HG03460 (cell line): Measurements from ENCODE around the gene INPP4B.
"Not testable (repeated sequence)": the region's sequence is repeated elsewhere in the genome, so short reads cannot be mapped to it uniquely, and the experiment has no call there.

ENCODE experiments used
- ATAC-seq: cut with Tn5 transposase; IDR thresholded peaks from one replicate; pipeline ENCODE4 v1.9.1; 2021; ENCODE audit not compliant: unreplicated experiment

Gene INPP4B

GRCh38 chr4:142101401-142101800 lies 744.7 kb downstream of the INPP4B start:
- no peak for ATAC-seq

GRCh38 chr4:142100941-142101340 lies 745.2 kb downstream of the INPP4B start:
- ATAC-seq, result no peak

GRCh38 chr4:142098900-142099545 lies 747.1 kb downstream of the INPP4B start:
- ATAC-seq, result no peak

- no peak for ATAC-seq
These were observed 747.7 kb downstream of the INPP4B start for GRCh38 chr4:142098380-142098779.

DNA sequence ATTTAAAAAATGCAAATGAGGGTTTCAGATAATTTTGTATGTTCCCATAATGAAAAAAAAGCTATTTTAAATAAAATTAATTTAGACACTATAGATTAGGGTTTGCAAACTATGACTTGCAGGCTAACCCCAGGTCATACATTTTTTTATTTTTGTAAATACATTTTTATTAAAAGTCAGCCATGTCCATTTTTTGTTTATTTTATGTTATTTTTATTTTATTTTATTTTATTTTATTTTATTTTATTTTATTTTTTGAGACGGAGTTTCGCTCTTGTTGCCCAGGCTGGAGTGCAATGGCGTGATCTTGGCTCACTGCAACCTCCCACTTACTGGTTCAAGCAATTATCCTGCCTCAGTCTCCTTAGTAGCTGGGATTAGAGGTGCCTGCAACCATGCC lies 749.1 kb downstream of the INPP4B start:
- ATAC-seq, result no peak

- ATAC-seq, result no peak
These were observed 750.1 kb downstream of the INPP4B start for GRCh38 chr4:142095886-142096605.

- ATAC-seq, result no peak
These were observed 753.2 kb downstream of the INPP4B start for GRCh38 chr4:142092941-142093340.

GRCh38 chr4:142091691-142092182 lies 754.4 kb downstream of the INPP4B start:
- ATAC-seq, result no peak

DNA sequence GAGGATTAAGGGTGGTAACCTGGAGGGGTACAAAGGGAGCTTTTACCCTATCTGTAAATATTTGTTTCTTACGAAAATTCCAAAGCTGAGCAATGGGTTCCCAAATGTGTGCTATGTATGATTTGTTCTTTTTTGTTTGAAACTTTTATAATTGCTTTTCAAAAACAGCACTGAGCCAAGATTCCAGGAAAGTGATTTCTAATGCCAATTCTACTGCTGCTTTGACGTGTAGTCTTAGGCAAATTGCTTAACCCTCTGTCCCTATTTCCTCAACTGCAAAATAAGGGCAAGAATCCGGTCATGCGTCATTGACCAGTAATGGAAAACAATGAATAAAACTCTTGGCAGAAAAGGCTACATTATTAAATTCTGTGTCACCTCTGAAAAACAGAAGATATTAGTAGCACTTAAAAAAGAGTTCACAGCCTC lies 755.0 kb downstream of the INPP4B start:
- ATAC-seq, result no peak

DNA sequence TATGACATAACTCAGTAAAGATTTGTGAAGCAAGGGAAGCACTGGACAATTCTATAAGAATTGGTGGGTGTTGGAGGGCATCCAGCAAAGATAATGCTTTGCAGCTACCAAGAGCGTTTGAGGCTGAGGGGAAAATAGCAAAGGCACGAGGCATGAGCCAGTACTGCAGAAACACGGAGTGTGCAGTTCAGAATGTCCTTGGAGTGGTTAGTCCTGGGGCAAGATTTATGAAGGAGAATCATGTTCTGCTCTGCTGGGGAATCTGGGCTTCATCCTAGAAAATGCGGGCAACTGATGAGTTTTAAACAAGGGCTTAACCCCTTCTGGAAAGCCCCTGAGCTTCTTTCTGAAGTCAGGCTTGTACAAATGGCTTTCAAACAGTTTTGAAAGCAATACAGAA lies 757.2 kb downstream of the INPP4B start:
- ATAC-seq, result no peak

- no peak for ATAC-seq
These were observed 760.4 kb downstream of the INPP4B start for GRCh38 chr4:142085513-142086292.

DNA sequence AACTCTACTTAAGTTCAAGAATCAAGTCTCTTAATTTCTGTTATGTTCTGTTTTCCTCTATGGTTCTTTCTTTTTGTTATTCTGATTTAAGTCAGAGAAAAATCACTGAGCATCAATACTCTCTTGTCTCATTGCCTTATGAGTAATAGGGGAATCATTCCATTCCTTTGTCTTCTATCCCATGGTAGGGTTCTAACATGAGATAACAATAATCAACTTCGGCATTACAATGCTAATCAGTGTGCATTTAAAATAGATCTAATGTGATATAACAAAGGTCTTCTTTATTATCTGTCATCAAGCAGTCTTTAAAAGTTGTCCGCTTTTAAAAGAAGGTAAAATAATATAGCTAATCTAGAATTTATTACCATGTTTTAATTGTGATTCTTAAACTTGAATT lies 762.8 kb downstream of the INPP4B start:
- no peak for ATAC-seq

DNA sequence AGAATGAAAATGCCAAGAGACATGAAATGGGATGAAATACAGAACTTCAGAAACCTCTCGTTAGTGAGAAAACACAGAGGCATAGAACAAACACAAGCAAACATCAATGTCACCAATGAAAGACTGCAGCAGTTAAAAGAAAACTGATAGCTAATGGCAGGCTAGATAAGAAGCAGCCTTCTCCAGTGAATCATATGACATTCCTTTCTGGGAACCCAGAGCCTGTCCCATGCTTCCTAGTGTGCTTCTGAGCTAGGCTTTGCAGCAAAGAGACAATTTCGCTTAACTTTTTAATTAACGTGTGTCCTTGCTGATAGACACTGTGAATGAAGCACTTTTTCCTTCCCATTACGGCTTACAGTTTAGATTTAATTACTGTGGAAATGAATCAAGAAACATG lies 765.1 kb downstream of the INPP4B start:
- ATAC-seq, result no peak

- no peak for ATAC-seq
These were observed 766.1 kb downstream of the INPP4B start for GRCh38 chr4:142079959-142080358.

GRCh38 chr4:142077048-142077447 lies 769.1 kb downstream of the INPP4B start:
- ATAC-seq, result no peak

GRCh38 chr4:142068304-142068703 lies 777.8 kb downstream of the INPP4B start:
- ATAC-seq, result not testable (repeated sequence)

GRCh38 chr4:142066562-142066961 lies 779.5 kb downstream of the INPP4B start:
- ATAC-seq, result not testable (repeated sequence)

GRCh38 chr4:142065086-142065647 lies 780.9 kb downstream of the INPP4B start:
- no peak for ATAC-seq

GRCh38 chr4:142064181-142064580 lies 781.9 kb downstream of the INPP4B start:
- no peak for ATAC-seq

DNA sequence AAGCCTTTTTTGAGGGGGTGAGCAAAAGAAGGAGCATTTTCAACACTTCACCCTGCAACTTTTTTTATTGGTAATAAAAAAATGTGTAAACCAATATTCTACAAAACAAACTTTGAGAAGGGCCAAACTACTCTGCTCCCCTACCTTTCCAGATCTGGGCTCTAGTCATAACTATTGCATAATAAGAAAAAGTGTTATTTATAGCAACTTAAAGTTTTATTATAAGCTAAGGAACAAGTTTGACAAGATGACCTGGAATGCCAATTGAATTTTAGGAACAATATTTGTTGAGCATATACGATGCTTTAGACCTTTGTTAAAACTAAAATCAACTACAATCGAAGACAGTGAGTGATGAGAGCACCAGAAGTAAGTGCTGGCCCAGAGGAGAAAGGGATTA lies 800.1 kb downstream of the INPP4B start:
- ATAC-seq, result no peak

DNA sequence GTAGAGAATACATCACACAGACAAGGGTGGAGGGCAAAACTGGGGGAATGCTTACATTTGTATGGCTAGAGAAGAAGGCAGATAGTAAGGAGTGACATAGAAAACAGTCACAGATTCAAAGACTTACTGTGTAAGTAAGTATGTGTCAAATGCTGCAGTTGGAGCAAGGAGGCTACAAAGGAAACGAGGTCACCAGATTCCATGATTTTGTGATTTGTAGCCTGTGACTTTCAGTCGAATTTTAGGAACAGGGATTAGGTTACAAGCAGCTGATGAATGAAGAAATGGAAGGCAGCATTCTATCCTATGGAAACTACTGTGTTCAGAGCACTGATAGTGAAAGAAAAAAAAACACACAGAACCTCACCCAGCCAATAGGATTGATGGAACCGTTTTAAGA lies 801.8 kb downstream of the INPP4B start:
- ATAC-seq, result no peak
